HG03103 (cell line): ENCODE data around the gene ADCY1.

Experiments used
- ATAC-seq: cut with Tn5 transposase; IDR thresholded peaks from one replicate; pipeline ENCODE4 v1.9.1; 2021; ENCODE audit warnings: low read depth; ENCODE audit not compliant: unreplicated experiment

Gene ADCY1

DNA sequence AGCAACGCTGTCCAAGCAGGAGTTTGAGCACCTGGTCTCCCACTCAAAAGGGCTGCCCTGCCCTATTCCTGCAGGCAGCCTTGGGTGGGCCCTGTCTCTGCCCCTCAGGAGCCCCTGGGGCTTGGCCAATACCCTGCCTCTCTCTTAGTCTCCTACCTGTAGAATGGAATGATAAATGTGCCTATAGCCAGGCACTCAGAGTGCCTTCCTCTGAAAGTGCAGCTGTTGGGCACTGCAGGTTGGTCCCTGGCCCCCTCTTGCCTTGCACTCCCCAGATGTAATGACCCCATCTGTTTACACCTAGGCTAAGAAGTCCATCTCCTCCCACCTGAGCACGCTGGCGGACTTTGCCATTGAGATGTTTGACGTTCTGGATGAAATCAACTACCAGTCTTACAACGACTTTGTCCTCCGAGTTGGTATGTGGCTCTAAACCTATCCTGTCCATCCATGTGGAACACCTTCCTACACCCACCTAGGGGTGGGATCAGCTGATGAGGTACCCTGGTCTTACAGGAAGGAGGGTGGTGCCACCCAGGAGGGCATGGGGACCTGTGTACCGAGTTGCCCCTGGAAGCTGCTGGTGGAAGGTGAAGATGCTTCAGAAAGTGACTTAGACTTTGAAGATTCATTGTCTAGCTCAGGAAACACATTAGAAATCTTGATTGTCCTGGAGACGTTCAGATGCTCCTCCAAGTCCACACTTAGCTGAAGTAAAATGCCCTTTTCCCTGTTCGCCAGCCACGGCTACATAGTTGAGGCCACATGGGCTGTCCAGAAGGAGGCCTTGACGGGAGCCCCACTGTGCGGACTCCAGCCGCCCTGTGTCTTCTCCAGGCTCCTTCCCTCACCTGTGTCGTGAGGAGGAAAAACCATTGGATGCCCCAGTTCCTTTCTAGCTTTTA, 134.1 kb downstream of the ADCY1 start:
- no peak for ATAC-seq

DNA sequence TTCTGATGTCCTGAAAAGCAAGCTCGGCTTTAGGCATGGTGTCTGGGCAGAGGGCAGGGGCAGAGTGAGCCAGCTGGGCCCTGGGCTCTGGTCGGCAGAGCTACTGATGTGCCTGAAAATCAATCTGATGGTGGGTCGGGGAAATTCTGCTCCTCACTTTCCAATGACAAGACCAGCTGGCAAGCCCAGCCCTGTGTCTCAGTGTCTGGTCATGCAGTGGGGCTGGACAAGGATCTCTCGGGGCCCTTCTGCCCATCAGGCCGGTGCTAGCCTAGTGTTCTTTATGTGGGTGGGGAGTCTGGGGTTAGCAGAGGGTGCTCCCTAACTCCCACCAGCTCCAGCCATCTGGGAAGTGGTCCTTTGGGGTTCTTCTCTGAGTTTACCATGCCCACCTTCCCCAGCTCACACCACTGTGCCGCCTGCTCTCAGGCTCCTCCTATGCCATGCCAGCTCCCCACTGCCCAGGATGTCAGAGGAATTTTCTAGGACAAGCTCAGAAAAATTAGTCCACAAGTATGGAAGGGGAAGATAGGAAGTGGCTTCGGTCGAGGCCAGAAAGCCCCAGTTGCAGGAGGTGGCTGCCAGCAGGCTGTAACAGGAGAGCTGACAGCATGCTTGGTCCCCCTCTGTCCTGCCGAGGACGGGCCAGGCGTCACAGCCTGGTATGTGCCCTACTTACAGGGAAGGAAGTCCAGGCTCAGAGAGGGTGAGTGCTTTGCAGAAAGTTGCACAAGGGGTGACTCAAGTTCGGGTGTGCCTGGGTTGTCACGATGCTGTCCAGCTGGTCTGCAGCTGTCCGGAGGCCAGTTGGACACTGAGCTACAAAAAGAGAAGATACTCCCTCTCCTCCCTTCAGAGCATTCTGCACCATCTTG, 135.2 kb downstream of the ADCY1 start:
- ATAC-seq: no peak

DNA sequence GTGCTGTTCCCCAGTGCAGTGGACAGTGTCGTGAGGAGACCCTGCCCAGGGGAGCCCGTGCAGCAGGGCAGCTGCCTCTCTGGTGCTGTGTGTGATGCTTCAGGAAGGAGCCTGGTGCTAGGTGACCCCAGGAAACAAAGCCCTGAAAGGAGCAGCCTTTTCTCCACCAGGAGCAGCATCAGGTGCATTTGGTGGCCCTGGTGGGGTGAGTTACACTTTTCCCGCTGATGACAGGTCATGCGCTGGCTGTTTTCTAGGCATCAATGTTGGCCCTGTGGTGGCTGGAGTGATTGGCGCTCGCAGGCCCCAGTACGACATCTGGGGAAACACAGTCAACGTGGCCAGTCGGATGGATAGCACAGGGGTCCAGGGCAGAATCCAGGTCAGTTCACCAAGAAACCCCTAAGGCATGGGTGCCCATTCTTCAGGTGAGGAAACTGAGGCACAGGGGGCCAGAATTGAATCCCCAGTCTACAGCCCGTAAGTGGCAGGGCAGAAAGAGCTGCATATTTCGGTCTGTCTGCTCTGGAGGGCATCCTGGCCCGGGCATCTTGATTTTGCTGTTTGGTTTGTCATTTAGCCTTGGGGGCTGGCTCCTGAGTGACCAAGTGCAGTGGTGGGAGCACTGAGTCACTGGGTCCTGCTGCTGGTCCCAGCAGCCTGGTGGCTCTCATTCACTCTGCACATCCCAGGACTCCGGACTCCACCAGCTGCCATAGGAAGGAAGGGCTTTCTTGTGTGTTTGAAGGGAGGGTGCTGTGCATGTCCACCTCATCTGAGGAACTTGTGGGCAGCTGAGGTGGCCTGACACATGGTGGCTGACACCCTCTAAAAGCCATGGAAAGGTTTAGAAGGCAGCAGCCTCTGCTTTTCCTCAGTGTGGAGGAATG, 136.3 kb downstream of the ADCY1 start:
- ATAC-seq: no peak

DNA sequence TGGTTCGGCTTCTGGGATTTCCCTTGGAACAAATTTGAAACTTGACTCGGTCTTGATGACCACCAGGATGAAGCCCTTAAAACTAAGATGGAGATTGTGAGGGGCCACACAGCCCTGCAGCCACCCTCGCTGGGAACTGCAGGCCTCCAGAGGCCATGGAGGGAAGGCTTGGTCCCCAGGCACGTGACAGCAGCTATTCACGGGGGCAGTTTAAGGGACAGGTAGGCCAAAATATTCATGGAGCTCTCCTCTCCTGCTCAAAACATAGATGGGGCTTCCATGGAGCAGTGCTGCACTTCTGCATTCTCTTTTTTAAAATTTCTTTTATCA, 137.0 kb downstream of the ADCY1 start:
- no peak for ATAC-seq

DNA sequence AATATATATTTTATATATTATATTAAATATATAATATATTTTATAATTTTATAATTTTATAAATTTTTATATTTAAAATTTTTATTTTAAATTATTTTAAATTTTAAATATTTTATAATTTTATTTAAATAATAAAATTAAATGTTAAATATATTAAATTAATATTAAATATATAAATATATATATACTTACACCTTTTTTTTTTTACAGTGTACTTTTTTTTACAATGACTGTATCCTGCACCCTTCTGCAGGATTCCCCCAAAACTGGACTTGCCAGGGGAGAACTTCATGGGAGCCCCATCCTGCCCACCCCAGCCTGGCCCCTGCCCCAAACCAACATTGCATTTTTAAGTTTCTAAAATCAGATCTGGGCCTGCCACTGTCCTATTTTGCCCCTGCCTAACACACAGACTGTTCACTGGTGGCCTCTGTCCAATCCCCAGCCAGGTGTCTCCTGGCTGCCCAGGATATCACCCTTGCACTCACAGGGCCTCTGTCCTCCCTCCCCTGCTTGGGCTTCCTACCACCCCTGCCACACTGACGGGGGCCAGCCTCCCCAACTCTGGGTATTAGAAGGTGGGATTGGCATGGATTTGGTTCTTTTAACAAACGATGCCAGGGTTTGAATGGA, 138.0 kb downstream of the ADCY1 start:
- no peak for ATAC-seq

DNA sequence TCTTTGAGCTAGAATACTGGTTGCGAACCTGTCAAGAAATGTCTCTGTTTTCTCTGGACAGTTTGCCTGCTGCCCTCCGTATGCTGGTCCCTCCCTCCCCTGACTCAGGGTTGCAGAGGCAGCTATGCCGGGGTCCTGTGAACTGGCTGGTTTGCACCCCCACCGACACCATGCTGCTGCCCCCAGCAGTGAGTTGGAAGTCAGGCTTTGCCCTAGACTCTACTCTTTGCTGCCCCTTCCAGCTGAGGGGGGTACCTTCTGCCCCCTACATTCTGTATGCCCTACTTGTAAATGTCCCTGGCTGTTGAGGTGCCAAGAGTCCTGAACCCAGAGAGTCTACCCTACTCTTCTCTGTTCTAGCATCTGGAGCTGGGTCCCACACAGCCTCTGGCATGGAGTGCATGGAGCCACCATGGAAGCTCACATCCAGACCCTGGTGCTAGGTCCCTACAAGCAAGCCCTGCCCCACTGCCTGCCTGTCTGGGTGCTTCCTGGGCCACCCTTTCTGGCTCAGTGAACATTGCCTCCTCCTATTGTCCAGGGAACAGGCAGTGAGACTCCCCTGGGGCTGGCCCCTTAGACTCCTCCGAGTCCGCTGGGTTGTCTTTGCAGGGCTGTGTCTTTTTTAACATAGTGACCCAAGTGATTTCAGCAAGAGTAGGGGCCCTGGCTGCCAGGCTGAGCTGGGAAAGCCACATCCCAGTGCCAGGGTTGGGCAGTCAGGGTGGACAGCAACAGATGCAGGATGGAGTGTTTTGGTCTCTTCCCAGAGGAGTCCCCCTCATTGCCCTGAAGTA, 138.9 kb downstream of the ADCY1 start:
- ATAC-seq: no peak

DNA sequence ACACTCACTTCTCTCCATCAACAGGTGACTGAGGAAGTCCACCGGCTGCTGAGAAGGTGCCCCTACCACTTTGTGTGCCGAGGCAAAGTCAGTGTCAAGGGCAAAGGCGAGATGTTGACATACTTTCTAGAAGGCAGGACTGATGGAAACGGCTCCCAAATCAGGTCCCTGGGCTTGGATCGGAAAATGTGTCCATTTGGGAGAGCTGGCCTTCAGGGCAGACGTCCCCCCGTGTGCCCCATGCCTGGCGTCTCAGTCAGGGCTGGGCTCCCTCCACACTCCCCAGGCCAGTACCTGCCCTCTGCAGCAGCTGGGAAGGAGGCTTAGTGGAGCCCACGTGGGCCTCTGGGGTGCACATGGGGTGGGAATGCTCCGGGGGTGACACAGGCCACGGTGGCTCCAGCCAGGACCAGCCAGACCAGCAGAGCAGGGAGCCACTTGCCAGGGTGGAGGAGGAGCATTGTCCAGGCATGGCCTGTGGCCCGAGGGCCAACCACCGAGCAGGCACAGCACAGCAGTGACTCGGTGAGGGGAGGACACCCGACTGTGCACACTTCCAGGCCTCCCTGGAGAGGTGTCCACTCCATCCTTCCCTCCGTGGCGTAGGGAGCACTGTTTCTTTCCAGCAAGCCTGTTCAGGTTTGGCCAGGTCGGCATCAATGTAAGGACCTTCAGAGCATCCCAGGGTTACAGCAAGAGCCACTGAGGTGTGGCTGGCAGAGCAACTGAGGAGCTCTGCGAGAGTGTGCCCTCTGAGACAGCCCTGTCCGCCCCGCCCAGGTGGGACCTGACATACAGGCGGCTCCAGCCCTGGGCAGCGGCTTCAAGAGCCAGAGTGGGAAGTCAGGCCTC, 139.7 kb downstream of the ADCY1 start:
- no peak for ATAC-seq

DNA sequence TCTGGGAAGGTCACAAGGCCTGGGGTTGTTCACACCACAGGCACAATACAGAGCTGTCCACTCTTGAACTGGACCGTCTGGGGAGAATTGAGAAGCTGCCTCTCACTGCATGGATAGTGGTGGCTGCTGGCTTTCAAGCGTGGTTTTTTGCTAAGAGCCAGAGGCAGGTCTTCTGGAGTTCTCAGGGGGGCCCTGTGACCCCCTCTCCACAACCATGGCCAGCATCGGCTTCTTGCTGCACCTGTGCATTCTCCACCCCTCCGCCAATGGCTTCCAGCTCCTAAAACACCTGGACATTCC, 140.3 kb downstream of the ADCY1 start:
- no peak for ATAC-seq

DNA sequence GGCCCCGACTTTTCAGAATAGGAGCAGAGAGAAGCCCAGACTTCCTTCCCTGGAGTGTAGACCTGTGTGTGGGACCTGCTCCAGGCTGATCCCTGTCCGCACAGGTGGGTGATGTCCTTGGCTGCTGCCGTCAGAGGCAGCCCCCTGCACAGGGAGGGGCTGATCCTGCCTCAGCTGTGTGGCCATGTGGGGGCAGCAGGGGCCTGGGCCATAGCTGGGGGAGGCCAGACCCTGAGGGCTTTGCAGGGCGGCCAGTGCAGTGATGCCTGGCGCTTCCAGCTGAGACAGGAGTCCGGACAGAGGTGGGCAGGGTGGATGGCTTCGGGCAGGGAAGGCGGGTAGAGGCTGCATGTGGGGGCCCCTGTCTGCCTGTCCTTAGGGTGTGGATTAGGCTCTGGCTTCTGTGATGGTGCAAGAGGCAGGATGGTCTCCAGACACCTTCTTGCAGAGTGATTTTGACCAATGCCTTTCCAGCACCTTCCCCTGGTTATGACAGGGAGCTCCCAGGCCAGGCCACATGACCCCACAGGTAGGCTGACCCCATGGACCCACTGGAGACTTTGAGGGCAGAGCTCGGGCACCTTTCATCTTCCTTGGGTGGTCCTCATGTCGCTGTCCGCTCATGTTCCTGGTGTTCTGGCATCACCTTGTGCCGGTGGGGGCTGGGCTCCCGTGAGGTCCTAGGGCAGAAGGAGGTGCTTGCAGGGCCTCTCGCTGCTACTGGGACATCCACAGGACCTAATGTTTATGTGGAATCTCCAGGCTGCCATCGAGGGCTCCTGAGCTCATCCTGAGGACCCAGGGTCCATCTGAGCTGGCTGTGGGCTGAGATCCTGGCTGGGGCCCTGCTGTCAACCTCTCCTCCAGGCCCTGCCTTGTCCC, 141.5 kb downstream of the ADCY1 start:
- ATAC-seq: no peak

DNA sequence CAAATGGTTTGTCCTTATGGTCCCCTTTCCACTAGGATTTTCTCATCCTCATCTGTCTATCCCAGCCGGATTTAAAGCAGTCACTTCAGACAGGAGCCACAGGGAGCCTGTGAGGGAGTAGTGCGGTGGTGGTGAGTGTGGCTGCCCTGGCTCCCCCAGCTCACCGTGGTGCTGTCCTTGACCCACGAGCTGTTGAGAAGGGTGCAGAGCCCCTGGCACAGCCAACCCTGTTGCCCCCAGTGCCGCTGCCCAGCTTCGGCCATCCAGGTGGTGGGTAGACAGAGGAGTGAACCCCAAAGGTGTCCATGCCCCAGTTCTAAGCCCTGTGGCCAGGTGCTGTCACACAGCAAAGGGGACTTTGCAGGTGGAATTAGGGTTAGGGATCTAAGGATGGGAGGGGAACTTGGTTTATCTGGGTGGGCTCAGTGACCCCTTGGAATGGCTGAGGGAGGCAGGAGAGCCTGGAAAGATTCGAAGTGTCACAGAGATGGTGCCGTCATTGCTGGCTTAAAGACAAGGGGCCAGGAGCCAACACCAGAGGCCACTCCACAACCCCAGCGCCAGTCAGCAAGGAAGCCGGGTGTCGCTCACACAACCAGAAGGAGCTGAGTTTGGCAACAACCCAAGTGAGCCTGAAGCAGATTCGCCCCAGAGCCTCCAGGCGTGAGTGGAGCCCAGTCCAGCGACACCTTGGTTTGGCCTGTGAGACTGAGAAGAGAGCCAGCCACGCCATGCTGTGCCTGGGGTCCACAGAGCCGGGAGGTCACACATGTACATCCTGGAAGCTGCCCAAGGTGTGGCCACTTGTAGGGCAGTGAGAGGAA, 142.4 kb downstream of the ADCY1 start:
- ATAC-seq: no peak

DNA sequence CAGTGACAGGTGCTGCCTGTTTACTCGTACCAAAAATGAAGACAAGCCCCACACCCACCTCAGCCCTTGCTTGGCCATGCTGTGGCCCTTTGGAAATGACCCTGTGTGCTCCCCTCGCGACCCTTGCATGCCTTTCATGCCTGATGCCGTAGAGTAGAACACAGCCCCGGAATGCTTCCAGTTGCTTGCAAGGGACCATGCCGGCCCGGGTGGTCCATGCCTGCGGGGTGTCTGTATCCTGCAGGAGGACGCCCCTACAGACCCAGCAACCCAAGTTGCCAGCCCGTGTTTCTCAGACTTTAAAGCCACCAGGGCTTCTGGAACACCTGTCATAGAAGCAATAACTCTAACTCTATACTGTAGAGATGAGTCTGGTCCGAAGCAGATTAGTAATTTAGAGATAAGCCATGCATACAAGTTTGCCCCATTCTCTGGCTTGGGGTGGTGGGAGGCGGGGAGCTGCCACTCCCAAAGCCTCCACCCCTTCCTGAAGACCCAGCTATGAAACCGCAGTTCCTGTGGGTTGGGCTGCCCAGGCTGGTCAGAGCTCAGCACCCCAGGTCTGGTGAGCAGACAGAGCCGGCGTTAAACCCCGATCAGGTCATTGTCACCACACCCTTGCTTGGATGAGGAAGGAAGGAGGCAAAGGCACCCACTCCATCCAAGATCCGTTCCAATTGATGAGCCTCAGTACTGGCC, 143.5 kb downstream of the ADCY1 start:
- ATAC-seq: no peak

DNA sequence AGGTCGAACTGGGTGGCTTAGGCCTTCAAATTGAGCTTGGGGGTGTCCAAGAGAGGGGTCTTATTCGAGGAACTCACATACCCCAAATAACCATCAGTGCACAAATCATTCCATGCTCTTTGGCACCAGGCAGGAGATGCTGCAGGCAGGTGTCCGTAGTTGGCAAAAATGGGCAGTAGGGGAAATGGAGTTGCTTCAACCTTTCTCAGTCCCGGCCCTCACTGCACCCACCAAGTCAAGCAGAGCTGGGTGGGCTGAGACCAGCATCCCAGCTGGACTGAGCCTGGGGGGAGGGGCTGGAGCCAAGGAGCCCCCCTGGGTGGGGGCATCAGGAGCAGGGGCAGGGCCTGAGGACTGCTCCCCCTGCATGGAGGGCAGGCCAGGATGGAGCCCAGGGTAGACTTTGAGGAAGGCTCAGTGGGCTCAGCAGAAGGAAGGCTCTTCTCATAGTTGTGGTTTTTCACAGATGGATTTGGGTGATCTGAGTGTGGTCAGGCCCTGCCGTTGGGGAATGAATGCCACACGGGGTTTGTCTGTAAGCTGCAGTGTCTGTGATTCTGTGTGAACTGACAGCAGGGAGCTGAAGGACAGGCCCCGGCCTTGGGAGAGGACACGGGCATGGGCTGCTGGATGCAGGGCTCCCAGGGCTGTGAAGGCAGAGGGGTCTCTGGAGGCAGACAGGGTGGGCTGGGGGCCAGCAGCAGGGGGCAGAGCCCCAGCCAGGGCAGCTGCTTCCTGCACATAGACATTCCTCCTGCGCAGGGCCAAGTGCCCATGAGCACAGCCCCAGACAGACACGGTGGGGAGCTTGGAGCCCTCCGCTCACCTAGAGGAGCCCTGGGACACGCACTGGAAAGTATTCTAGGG, 144.5 kb downstream of the ADCY1 start:
- no peak for ATAC-seq

DNA sequence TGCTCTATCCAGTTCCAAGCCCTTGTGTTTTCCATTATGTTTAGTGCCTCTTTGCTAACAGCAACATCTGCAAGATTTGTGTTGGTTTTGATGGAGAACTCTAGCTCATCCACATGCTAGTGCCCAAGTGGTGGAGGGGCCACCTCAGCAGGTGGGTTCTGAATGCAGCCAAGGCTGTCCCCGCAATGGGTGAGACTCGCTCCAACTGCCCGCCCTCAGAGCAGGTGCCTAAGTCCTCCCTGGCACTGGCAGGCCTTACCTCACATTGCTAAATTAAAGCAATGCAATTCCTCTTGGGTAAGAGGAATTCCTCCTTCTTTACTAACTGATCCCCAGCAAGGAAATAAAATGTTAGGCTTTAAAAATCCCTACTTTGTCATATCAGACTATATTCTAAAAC, 146.8 kb downstream of the ADCY1 start:
- no peak for ATAC-seq

DNA sequence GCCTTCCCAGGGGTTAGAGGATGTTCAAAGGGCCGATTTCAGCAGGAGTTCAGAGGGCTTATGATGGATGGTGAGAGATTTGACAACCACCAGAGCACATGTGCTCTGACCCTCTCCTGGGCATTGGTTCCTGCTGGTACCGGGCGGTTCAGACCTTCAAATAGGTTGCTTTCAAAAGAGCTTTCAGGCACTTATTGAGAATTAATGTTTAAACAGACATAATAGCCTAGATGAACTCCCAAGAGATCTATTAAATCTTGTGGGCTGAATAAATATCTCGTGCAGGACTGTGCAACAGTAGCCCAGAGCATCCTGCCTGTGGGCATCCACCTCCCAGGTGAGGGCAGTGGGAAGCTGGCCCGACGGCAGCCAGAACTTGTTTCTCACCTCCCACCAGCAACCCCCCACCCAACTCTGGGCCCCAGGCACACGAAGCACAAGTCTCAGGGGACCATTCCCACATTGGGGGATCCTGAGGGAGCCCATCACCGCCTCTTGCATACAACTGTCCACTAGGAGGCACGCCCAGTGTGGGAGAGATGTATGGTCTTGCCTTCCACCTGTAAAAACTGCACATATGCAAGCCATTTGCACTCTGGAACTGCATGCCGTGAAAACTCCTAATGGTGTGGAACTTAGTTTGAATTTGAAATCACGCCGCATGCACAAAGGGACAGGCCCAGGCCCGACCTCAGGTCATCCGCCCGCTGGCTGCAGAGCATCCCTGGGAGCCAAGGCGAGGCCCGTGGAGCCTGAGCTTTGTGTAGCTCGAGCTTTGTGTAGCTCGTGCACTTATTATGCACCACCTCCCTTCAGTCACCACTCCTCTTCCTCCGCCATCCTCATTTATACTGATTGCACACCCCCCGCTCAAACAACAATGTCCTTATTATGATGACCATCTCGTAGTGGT, 147.8 kb downstream of the ADCY1 start:
- no peak for ATAC-seq
